GM18517 (cell line): ENCODE measurements around the gene OTOG.
A peak's percentile ranks its signal among the peaks of the same experiment; 100 is the strongest.

Experiments used
- ATAC-seq: cut with Tn5 transposase; IDR thresholded peaks from one replicate; pipeline ENCODE4 v1.9.1; 2021; ENCODE audit warnings: mild to moderate bottlenecking, moderate library complexity; ENCODE audit not compliant: unreplicated experiment

The OTOG gene

DNA sequence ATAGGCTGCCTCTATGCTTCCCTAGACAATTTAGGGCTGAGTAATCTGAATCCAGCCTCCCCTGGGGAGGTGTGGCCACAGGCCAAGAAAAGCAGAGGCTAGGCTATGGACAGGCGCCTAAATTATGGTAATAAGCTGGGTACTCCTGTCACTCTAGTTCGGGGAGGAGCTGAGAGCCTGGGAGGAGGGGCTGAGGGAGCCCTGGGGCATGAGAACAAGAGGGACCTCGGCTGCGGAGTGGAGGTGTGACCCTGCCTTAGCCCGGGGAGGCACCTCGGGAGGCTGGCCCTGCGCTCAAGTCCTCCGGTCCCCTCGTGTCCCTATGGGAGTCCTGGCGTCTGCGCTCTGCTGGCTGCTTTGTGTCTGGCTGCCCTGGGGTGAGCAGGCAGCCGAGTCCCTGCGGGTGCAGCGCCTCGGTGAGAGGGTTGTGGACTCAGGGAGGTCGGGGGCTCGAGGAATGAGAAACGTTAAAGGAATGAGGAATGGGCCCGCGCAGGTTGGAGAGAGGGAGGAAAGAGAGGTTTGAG is at the start of gene OTOG:
TSS of gene OTOG (plus strand) at position 209 of the 527 bp plus-strand sequence. CDS start at position 323, 114 bp downstream.
- no peak for ATAC-seq

GRCh38 chr11:17498058-17498457 is 49.0 kb upstream of the OTOG start:
- ATAC-seq: no peak

GRCh38 chr11:17498475-17498874 is 48.6 kb upstream of the OTOG start:
- no peak for ATAC-seq

DNA sequence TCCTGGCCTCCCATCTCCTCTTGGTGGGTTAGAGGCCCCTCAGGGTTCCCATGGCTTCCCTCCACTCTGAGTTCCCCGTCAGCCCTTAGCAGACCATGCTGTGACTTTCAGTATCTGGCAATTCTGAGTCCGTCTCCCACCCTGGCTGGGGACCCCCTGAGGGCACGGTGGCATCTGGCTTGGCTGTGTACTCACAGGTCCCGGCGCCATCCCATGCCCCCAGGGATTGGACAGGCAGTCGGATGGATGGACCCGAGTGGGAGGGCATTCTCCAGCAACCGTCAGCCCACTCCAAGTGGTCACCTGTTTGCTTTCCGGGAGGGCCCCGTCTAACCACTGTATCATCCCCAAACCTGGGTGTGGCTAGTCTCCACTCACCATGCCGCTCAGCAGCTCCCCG is 46.4 kb upstream of the OTOG start:
- no peak for ATAC-seq

DNA sequence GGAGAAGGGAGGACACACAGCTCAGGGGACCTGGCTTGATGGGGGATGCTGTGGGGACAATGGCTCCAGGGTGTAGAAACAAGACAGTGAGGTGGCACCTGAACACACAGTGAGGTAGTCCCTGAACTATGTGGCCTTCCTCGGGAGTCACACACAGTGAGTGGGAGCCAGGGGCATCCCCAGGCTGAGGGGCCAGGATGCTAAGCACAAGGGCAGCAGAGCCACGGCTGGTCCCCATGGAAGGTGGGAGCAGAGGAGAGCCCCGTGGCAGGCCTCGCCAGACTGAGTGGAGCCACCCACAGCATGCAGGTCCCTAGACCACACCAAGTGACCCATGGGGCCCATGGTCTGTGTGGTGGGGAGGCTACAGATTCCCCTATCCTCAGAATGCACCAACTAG is 44.4 kb upstream of the OTOG start:
- no peak for ATAC-seq

DNA sequence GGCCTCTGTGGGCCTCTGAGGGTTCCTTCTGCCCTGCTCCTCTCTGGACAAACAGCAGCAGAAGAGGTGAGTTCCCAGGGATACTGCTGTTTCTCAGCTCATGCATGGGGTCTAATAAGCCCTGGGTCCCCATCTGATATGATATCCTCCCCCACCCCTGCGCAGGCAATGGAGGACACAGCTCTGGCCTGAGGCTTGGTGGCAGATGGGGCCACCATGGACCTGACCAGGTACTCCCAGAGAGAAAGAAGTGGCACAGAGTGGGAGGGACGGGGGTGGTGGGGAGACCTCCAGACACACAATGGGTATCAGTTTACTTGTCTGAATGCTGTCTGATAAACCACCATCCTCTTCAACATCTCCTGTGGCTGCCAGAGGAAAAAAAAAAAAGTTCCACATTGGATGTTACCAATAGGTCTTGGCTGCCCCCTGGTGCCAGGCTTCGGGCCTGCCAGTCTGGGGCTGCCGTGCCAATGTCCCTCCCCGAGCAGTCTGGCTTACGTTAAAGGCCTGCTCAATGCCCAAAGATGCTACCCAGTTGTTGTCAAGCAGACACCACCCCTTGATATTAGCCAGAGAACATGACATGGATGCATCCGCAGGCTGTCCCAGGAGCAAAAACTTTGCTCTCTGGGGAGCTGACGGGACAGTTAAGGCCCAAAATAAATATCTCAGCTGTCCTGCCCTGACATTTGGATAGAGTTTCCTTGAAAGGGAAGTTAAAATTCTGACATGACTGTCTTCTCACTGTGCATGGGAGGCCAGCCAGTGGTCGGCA is 42.5 kb upstream of the OTOG start:
- peak; percentile 57 for ATAC-seq

DNA sequence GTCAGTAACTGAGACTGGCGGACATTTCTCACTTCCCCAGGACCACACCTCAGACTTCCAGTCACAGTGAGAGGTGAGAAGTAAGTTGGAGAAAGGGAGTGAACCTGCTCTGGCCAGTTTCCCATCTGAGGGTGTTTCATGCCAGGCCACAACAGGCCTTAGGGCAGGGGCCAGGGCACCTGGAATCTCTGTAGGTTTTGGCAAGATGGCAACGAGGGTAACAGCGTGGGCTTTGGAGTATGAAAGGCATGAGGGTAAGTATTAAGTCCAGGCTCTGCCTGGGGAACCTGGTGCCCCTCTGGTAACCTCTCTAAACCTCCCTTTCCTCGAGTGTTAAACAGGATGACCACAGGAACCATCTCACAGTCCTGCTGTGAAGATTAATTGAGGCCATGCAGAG is 41.9 kb upstream of the OTOG start:
- no peak for ATAC-seq

- no peak for ATAC-seq
These were observed 40.7 kb upstream of the OTOG start for GRCh38 chr11:17506314-17506713.

DNA sequence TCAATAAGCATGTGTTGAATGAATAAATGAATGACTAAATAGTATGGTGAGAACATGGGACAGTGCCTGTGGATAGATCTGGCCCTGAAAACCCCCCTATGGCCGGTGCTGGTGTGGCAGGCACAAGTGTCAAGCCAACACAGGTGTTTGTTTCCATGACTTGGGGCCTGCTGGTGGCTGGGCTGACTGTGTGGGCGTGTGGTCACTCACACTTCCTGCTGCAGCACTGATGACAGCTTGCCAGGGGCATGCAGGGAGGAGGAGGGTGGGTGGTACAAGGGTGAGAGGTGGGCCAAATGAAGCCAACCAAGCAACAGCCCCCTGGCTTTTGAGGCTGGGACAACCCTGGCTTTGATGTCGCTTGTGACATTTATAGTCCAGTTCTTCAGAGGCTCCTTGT is 40.1 kb upstream of the OTOG start:
- peak; percentile 66 for ATAC-seq

DNA sequence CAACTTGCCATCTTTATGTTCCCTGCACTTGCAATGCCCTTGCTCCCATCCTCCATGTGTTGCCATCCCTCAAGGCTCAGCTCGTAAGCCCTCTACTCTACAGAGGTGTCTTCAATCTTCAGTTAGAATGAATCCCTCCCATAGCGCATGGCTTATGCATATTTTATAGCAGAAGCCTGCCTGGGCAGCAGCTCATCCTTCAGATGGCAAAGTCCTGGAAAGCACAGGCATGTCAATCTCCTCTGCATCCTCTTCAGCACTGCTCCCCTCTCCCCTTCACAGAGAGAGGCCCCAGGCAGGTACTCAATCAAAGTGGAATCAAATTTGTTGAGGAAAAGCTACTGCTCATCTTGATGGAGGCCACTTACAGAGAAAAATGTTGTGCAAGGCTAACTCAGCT is 39.3 kb upstream of the OTOG start:
- no peak for ATAC-seq

DNA sequence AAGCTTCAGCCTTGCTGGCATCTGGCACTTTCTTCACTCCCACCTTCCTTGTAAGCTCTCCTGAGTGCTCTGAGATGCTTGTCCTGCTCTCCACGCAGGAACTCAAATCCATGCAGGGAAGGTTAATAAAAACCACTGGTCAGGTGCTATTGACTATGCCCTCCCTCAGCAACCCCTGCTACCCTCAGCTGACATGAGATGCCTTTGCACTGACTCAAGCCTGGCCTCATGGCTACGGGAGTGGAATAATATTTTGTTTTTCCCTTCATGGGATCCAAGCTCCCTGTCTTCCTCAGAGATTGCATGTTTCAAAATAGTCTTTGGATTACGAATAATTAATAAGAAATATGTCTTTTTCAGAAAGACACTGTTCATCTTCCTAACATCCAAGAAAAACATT is 38.8 kb upstream of the OTOG start:
- ATAC-seq: no peak

GRCh38 chr11:17508791-17509190 is 38.3 kb upstream of the OTOG start:
- ATAC-seq: no peak

DNA sequence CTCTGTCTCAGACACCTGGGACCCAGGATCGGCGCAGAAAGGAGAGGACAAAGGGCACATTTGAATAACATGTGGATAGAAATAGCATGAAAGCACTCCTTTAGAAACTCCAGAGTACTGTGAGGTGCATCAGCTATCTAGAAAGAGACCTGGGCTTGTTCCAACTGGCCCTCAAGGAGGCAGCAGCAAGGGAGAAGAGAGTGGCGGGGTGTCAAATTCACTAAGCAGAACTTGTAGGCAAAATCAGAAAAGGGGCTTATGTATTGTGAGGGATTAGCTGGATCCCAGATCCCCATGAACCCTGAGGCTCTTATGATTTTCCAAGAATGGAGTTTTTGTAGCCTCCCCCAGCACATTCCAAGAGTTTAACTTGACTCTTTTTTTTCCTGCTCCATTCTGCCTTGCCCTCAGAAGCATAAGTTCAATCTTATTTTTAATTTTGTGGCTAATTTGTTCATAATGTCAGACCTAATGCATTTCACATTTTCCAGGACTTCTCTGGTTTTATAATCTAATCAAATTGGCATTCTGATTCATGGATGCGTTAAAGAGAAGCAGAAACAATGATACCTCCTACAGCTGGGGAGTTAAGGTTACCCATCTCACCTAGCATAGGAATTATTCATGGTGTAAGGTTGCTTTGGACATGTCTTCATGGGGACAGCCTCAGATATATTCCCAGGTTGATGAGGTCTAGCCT is 36.4 kb upstream of the OTOG start:
- ATAC-seq: no peak

DNA sequence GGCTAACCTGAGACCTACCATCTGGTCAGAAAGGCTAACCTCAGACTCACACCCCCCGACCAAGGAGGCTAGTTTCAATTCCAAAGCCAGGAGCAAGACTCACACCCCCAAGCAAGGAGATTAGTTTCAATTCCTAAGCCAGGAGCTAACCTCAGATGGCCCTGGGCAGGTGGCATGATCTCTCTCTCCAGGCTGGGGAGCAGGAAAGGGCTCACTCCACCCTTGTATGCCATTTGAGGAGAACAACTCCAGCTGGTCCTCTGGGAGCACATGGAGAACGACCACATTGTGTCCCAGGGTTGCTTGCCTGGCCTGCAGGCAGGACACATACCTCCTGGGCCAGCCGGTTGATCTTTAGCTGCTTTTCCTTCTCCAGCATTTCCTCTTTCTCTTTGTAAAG is 35.5 kb upstream of the OTOG start:
- no peak for ATAC-seq

GRCh38 chr11:17512101-17512500 is 35.0 kb upstream of the OTOG start:
- no peak for ATAC-seq

DNA sequence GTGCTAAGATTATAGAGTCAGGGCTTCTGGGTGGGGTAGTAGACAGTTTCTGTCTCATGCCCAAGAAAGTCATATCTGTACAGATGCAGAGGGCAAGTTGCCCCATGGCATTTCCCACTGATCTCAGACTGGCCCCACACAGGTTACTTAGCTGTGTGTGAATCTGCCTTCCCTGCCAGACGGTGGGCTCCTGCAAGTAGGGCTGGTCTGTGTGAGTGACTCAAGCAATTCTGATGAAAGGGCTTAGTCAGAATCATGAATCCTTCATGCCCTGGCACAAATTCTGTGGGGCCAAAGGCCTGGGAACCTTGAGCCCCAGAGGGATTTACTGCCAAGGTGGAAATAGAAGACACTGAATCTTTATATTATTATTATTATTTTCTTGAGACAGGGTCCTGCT is 33.2 kb upstream of the OTOG start:
- no peak for ATAC-seq

- ATAC-seq: no peak
These were observed 32.6 kb upstream of the OTOG start for GRCh38 chr11:17514476-17514875.

DNA sequence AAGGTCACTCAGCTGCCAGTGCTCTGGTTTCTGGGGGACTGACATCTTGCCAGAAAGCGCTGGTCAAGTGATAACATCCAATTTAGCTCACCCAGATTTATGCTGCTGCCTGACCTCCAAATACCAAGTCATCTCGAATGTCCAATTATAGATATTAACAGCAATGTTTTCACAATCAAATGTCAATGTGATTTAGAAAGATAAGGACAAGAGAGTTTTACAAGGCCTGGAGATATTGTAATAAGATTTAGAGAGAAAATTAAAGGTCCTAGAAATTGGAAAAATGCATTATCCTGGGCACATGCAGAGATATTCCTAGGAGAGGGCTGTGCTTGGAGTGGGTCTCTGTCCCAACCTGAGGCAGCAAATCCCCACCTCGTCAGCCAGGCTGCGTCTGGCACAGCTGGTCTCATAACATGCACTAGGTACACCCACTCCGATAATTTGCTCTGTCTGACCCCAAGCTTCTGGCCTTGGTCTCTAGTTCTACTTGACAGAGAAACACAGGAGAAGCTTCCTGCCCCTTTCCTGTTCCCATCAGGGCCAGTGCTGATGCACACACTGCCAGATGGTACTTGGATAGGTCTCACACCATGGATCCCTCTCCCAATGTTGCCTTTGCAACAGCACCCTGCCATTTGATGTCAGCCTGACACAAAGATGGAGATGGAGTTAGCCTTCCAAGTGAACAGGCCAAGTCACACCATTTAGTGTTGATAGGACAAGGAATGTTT is 31.4 kb upstream of the OTOG start:
- ATAC-seq: no peak

DNA sequence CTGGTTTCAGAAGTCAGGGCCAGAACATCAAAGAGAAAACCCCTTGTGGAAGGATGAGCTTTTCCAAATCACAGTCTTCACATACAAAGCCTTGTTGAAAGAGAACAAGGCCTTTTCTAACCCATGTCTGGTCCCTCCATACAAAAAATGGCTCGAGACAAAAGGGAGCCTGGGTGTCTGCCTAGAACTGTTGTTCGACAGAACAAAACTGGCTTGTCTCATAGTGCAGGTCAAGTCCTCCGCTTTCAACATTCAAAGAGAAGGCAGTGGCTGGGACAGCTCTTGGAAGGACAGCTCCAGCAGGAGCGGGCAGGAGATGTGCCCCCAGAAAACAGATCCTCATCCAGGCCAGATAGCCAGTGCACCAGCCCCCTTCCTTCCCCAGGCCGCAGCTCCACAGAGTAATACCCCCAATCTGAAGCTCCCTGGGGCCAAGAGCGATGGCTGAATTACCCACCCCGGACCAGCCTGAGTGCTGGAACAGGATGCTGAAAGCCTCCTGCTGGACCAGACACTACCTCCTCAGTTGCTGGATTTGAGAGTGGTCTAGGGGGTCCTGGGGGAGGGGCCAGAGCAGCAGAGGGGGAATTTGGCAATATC is 30.4 kb upstream of the OTOG start:
- ATAC-seq: no peak

- no peak for ATAC-seq
These were observed 29.9 kb upstream of the OTOG start for GRCh38 chr11:17517186-17517585.

DNA sequence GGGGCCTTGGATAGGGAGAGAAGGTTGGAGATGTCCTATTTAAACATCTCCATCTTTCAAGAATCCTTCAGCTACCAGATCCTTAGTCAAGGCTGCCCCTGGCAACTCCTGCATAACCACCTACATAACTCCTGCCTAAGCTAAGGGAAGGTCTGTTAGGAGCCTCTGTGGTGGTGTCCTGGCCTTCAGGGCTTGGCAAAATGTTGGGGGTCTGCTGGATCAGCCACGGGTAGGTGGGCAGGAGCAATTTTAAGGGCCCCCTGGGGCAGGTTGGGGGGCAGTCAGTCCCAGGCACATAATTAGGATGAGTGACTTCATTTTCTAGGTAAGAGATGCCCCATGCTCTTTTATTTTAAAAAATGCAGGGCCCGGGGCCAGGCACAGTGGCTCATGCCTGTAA is 28.7 kb upstream of the OTOG start:
- no peak for ATAC-seq
